H9 (cell line): Measurements from ENCODE around the gene MCHR2. TPM values are rescaled to one million over a fixed set of nuclear protein-coding genes. Genes with fewer than 3 reads are reported as not detected.

Experiments used
- DNase-seq: peaks from one replicate; pipeline ENCODE4 v3.0.0-alpha.2; 2017
- H2AFZ ChIP-seq: one replicate; pipeline ENCODE4 v1.6.1; 2013; ENCODE audit warnings: mild to moderate bottlenecking, low read length, control low read depth, moderate library complexity
- H2AK5ac ChIP-seq: 2 replicates; pipeline ENCODE4 v1.6.1; 2013; ENCODE audit warnings: low read length, control low read depth, mixed read lengths; ENCODE audit not compliant: insufficient read length
- H2BK120ac ChIP-seq: one replicate; pipeline ENCODE4 v1.6.1; 2013; ENCODE audit warnings: low read depth, mild to moderate bottlenecking, low read length, control low read depth, inconsistent platforms; ENCODE audit not compliant: poor library complexity, severe bottlenecking
- H2BK12ac ChIP-seq: 2 replicates; pipeline ENCODE4 v1.6.1; 2013; ENCODE audit warnings: low read length, control low read depth, mixed read lengths, low read depth; ENCODE audit not compliant: insufficient read length
- H2BK15ac ChIP-seq: 2 replicates; pipeline ENCODE4 v1.6.1; 2013; ENCODE audit warnings: low read depth, low read length, control low read depth
- H2BK20ac ChIP-seq: one replicate; pipeline ENCODE4 v1.6.1; 2013; ENCODE audit warnings: low read depth, mild to moderate bottlenecking, low read length, control low read depth, inconsistent platforms; ENCODE audit not compliant: poor library complexity, severe bottlenecking
- H2BK5ac ChIP-seq: 2 replicates; pipeline ENCODE4 v1.6.1; 2013; ENCODE audit warnings: low read length, control low read depth, mixed read lengths; ENCODE audit not compliant: insufficient read length
- H3K14ac ChIP-seq: 2 replicates; pipeline ENCODE4 v1.6.1; 2013; ENCODE audit warnings: low read length, control low read depth; ENCODE audit not compliant: insufficient read depth
- H3K18ac ChIP-seq: 2 replicates; pipeline ENCODE4 v1.6.1; 2013; ENCODE audit warnings: low read depth, mild to moderate bottlenecking, mixed read lengths, low read length, control low read depth; ENCODE audit not compliant: insufficient read length
- H3K23ac ChIP-seq: 2 replicates; pipeline ENCODE4 v1.6.1; 2013; ENCODE audit warnings: low read length, control low read depth, mixed read lengths, low read depth; ENCODE audit not compliant: insufficient read length
- H3K23me2 ChIP-seq: 2 replicates; pipeline ENCODE4 v1.6.1; 2013; ENCODE audit warnings: low read depth, mild to moderate bottlenecking, mixed read lengths, low read length, control low read depth; ENCODE audit not compliant: insufficient read length, poor library complexity, severe bottlenecking
- H3K27ac ChIP-seq: 2 replicates; pipeline ENCODE4 v1.5.1; 2013; ENCODE audit warnings: low read length, control low read depth, mixed read lengths, low read depth; ENCODE audit not compliant: insufficient read length
- H3K27me3 ChIP-seq: 2 replicates; pipeline ENCODE4 v1.6.1; 2013; ENCODE audit warnings: low read length, control low read depth, inconsistent platforms; ENCODE audit not compliant: insufficient read depth
- H3K4ac ChIP-seq: 2 replicates; pipeline ENCODE4 v1.6.1; 2013; ENCODE audit warnings: low read depth, mild to moderate bottlenecking, control low read depth, inconsistent platforms, low read length, moderate library complexity
- H3K4me1 ChIP-seq: 2 replicates; pipeline ENCODE4 v1.6.1; 2013; ENCODE audit warnings: low read length, control low read depth, inconsistent platforms; ENCODE audit not compliant: insufficient read depth
- H3K4me2 ChIP-seq: 2 replicates; pipeline ENCODE4 v1.6.1; 2013; ENCODE audit warnings: low read length, control low read depth, mixed read lengths; ENCODE audit not compliant: insufficient read length, insufficient read depth
- H3K56ac ChIP-seq: 2 replicates; pipeline ENCODE4 v1.6.1; 2013; ENCODE audit warnings: low read depth, mild to moderate bottlenecking, mixed read lengths, low read length, control low read depth; ENCODE audit not compliant: insufficient read length
- H3K79me1 ChIP-seq: 2 replicates; pipeline ENCODE4 v1.6.1; 2013; ENCODE audit warnings: low read depth, mild to moderate bottlenecking, moderate library complexity, low read length, control low read depth, inconsistent platforms; ENCODE audit not compliant: insufficient read depth, poor library complexity, severe bottlenecking
- H3K79me2 ChIP-seq: 2 replicates; pipeline ENCODE4 v1.6.1; 2013; ENCODE audit warnings: low read length, control low read depth, inconsistent platforms; ENCODE audit not compliant: insufficient read depth
- H3K9ac ChIP-seq: 2 replicates; pipeline ENCODE4 v1.6.1; 2013; ENCODE audit warnings: low read length, control low read depth, mixed read lengths; ENCODE audit not compliant: insufficient read length; ENCODE audit errors: extremely low read depth
- H3K9me3 ChIP-seq: one replicate; pipeline ENCODE4 v1.6.1; 2013; ENCODE audit warnings: low read depth, low read length, inconsistent platforms; ENCODE audit not compliant: control insufficient read depth
- H3T11ph ChIP-seq: one replicate; pipeline ENCODE4 v1.6.1; 2013; ENCODE audit warnings: mild to moderate bottlenecking, low read length, control low read depth, inconsistent platforms
- H4K20me1 ChIP-seq: one replicate; pipeline ENCODE4 v1.6.1; 2013; ENCODE audit not compliant: control insufficient read depth, insufficient read length, insufficient read depth
- H4K5ac ChIP-seq: 2 replicates; pipeline ENCODE4 v1.6.1; 2013; ENCODE audit warnings: low read depth, mild to moderate bottlenecking, mixed read lengths, low read length, control low read depth; ENCODE audit not compliant: insufficient read length
- H4K8ac ChIP-seq: replicated peaks from 2 replicates; pipeline ENCODE4 v1.6.1; 2013; ENCODE audit warnings: low read length, control low read depth, mixed read lengths, low read depth; ENCODE audit not compliant: insufficient read length
- H4K91ac ChIP-seq: 2 replicates; pipeline ENCODE4 v1.6.1; 2013; ENCODE audit warnings: low read depth, mild to moderate bottlenecking, moderate library complexity, mixed read lengths, low read length, control low read depth; ENCODE audit not compliant: insufficient read length
- H3K27ac Mint-ChIP-seq, 3 experiments: 2 replicates in 2 of 3; 3 replicates in 1 of 3; pipeline ENCODE4 v1.8.0; 2020 to 2021; ENCODE audit warnings: mixed read lengths in 3 of 3, mild to moderate bottlenecking in 1 of 3, moderate library complexity in 1 of 3
- H3K27me3 Mint-ChIP-seq: 2 replicates; pipeline ENCODE4 v1.8.0; 2021; ENCODE audit warnings: low read depth, mild to moderate bottlenecking, moderate library complexity, mixed read lengths
- H3K36me3 Mint-ChIP-seq, 3 experiments: 2 replicates in 2 of 3; 3 replicates in 1 of 3; pipeline ENCODE4 v1.8.0; 2020 to 2021; ENCODE audit warnings: low read depth in 3 of 3, mixed read lengths in 3 of 3; ENCODE audit not compliant: insufficient read depth in 1 of 3
- H3K4me1 Mint-ChIP-seq, 2 experiments: 2 replicates each; pipeline ENCODE4 v1.8.0; 2020; ENCODE audit warnings: mixed read lengths in 2 of 2
- H3K4me3 Mint-ChIP-seq, 2 experiments: 2 replicates in 1 of 2; 3 replicates in 1 of 2; pipeline ENCODE4 v1.8.0; 2020 to 2021; ENCODE audit warnings: mild to moderate bottlenecking in 2 of 2, mixed read lengths in 2 of 2, moderate library complexity in 1 of 2
- H3K9me3 Mint-ChIP-seq, 2 experiments: 2 replicates in 1 of 2; 3 replicates in 1 of 2; pipeline ENCODE4 v1.8.0; 2020; ENCODE audit warnings: mild to moderate bottlenecking in 2 of 2, mixed read lengths in 2 of 2, moderate library complexity in 1 of 2
- WGBS: extraction: QIAGEN DNeasy Blood & Tissue Kit; methylation state at CpG from one replicate; pipeline ENCODE4 v1.1.7; 2013; ENCODE audit warnings: missing lambda C conversion rate, low lambda C conversion rate, mixed read lengths; ENCODE audit not compliant: insufficient read length; ENCODE audit errors: extremely low coverage; 5-methylcytosine and 5-hydroxymethylcytosine counted together
- total RNA-seq: library from RNA; stranded (reverse); gene quantifications from 2 replicates; pipeline ENCODE4 v1.2.1, GENCODE V29; 2021
- TF ChIP-seq, protein P1 (sequence below): fragments of 200-600 bp; sonication (generic); conservative IDR thresholded peaks from 3 replicates; pipeline ENCODE4 v1.8.0; 2021; ENCODE audit warnings: antibody characterized with exemption, mild to moderate bottlenecking

MCHR2 gene
- total RNA-seq, 1 experiment from 2014 or later, result not detected

- no peak overlapping the region for H4K91ac ChIP-seq
- no peaks in the 10 kb centered on the region for H3K79me1 ChIP-seq
- no peaks in the 10 kb centered on the region for H3K9me3 ChIP-seq
- no peak overlapping the region for H2AK5ac ChIP-seq
- no peak overlapping the region for H3K23ac ChIP-seq
- no peak overlapping the region for H3K27ac ChIP-seq
- H3K27me3 ChIP-seq, result no peaks in the 10 kb centered on the region
- H2BK120ac ChIP-seq, result no peak overlapping the region
- no peak for DNase-seq
- peak overlapping the region in 1 of 3 experiments; percentile 3; a peak in 1 of 7 replicates for H3K27ac Mint-ChIP-seq
- no peak overlapping the region for H3K56ac ChIP-seq
- no peaks in the 10 kb centered on the region for H3K27me3 Mint-ChIP-seq
- no peak overlapping the region for H4K5ac ChIP-seq
- H3K4me1 Mint-ChIP-seq, result no peaks in the 10 kb centered on the region
- H3K18ac ChIP-seq, result no peak overlapping the region
- no peak overlapping the region for H3K4me2 ChIP-seq
- no peak overlapping the region for H2AFZ ChIP-seq
- H3K4ac ChIP-seq, result no peak overlapping the region
- peaks cover 3 to 4% of the 10 kb centered on the region in 2 experiments; a peak in 3 of 5 replicates for H3K9me3 Mint-ChIP-seq
- no CpG with 5 or more reads among the region's 3 CpGs for WGBS
- no peak overlapping the region for H3T11ph ChIP-seq
- H3K36me3 Mint-ChIP-seq, result peaks cover 0 to 3% (median 0%) of the 10 kb centered on the region in 3 experiments; a peak in 2 of 7 replicates
- no peak overlapping the region for H2BK20ac ChIP-seq
- H2BK15ac ChIP-seq, result no peak overlapping the region
- H2BK5ac ChIP-seq, result no peak overlapping the region
- no peak overlapping the region for H2BK12ac ChIP-seq
- no peaks in the 10 kb centered on the region for H3K4me1 ChIP-seq
- no peaks in the 10 kb centered on the region for H4K20me1 ChIP-seq
- no peak overlapping the region for H3K9ac ChIP-seq
- no peaks in the 10 kb centered on the region for H3K79me2 ChIP-seq
- H3K23me2 ChIP-seq, result no peaks in the 10 kb centered on the region
- H4K8ac ChIP-seq, result no peak overlapping the region
- TF ChIP-seq, protein P1, sequence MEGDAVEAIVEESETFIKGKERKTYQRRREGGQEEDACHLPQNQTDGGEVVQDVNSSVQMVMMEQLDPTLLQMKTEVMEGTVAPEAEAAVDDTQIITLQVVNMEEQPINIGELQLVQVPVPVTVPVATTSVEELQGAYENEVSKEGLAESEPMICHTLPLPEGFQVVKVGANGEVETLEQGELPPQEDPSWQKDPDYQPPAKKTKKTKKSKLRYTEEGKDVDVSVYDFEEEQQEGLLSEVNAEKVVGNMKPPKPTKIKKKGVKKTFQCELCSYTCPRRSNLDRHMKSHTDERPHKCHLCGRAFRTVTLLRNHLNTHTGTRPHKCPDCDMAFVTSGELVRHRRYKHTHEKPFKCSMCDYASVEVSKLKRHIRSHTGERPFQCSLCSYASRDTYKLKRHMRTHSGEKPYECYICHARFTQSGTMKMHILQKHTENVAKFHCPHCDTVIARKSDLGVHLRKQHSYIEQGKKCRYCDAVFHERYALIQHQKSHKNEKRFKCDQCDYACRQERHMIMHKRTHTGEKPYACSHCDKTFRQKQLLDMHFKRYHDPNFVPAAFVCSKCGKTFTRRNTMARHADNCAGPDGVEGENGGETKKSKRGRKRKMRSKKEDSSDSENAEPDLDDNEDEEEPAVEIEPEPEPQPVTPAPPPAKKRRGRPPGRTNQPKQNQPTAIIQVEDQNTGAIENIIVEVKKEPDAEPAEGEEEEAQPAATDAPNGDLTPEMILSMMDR, result no peak
- no peak overlapping the region for H3K14ac ChIP-seq
- no peak overlapping the region for H3K4me3 Mint-ChIP-seq
These were observed 28.8 kb upstream of the MCHR2 start for GRCh38 chr6:100022847-100023246.
